Measurements from ENCODE around the gene RNASEH1. TPM values are rescaled to one million over a fixed set of nuclear protein-coding genes. Genes with fewer than 3 reads are reported as not detected.

Gene RNASEH1
- total and polyA plus RNA-seq, 2 of the 13 experiments (the other 11 are each of a cell fraction or from before 2014, with no cell fraction given), result 14.5 to 57.4 TPM

DNA sequence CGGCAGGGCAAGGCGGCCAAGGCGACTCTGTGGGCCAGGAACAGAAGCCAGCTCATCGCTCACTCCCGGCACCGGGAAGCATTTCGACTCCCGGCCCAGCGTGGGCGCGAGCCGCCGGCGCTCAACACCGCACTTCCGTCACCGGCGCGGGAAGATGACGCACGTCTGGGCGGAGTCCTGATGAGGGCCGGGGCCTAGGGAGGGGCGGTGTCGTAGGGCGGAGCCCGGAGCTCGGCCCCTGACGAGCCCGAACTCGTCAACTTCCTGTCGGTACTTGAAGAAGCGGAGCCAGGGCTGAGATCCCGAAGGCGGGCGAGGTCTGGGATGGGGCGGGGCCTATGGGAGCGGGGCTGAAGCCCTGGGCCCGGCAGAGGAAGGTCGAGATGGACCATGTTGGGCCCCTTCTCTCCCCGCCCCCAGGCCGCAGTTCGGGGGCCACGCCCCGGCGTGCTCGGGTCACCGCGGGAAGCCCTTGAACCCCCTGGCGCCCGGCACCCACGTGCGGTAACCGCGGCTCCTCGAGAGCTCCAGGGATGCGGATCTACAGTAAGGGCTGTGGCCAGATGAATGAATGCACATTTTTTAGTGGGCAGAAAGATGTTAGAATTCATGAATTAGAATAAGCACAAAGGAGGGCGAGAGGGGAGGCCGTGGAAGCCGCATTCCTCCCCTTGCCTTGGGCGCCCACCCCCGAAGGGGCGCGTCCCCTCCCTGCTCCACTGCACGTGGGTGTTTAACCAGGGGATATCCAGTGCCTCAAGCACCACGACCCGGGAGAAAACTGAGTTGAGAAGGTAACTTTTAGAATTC, at the start of gene RNASEH1 (continued):
- TF ChIP-seq, protein P1, sequence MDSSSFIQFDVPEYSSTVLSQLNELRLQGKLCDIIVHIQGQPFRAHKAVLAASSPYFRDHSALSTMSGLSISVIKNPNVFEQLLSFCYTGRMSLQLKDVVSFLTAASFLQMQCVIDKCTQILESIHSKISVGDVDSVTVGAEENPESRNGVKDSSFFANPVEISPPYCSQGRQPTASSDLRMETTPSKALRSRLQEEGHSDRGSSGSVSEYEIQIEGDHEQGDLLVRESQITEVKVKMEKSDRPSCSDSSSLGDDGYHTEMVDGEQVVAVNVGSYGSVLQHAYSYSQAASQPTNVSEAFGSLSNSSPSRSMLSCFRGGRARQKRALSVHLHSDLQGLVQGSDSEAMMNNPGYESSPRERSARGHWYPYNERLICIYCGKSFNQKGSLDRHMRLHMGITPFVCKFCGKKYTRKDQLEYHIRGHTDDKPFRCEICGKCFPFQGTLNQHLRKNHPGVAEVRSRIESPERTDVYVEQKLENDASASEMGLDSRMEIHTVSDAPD (CRISPR knock-in tag; IDR thresholded peaks at IDR 0.05), result peak; percentile 90
- TF ChIP-seq, protein P2, sequence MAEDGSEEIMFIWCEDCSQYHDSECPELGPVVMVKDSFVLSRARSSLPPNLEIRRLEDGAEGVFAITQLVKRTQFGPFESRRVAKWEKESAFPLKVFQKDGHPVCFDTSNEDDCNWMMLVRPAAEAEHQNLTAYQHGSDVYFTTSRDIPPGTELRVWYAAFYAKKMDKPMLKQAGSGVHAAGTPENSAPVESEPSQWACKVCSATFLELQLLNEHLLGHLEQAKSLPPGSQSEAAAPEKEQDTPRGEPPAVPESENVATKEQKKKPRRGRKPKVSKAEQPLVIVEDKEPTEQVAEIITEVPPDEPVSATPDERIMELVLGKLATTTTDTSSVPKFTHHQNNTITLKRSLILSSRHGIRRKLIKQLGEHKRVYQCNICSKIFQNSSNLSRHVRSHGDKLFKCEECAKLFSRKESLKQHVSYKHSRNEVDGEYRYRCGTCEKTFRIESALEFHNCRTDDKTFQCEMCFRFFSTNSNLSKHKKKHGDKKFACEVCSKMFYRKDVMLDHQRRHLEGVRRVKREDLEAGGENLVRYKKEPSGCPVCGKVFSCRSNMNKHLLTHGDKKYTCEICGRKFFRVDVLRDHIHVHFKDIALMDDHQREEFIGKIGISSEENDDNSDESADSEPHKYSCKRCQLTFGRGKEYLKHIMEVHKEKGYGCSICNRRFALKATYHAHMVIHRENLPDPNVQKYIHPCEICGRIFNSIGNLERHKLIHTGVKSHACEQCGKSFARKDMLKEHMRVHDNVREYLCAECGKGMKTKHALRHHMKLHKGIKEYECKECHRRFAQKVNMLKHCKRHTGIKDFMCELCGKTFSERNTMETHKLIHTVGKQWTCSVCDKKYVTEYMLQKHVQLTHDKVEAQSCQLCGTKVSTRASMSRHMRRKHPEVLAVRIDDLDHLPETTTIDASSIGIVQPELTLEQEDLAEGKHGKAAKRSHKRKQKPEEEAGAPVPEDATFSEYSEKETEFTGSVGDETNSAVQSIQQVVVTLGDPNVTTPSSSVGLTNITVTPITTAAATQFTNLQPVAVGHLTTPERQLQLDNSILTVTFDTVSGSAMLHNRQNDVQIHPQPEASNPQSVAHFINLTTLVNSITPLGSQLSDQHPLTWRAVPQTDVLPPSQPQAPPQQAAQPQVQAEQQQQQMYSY (CRISPR knock-in tag; IDR thresholded peaks at IDR 0.05), result 0 out of 2 replicates have a peak, but pooled peaks have one; percentile 17
- TF ChIP-seq GABPA (IDR thresholded peaks at IDR 0.05; ENCODE audit: low read depth, low read length) (peak; percentile 87), GABPA (CRISPR knock-in tag; IDR thresholded peaks at IDR 0.05; ENCODE audit: low read depth) (peak; percentile 94), PHF20 (CRISPR knock-in tag; IDR thresholded peaks at IDR 0.05) (peak; percentile 99), MEF2D (CRISPR knock-in tag; IDR thresholded peaks at IDR 0.05) (peak; percentile 98), STAG1 (CRISPR knock-in tag; IDR thresholded peaks at IDR 0.05) (no peak; the same call in none of the 2 replicates), ZNF564 (CRISPR knock-in tag; IDR thresholded peaks at IDR 0.05) (peak; percentile 73), ZFP62 (CRISPR knock-in tag; IDR thresholded peaks at IDR 0.05) (peak; percentile 76; the same call in 1 of the 2 replicates), FOXC1 (CRISPR knock-in tag; IDR thresholded peaks at IDR 0.05; ENCODE audit: borderline replicate concordance) (peak; percentile 94; the same call in 1 of the 2 replicates), ARNT (IDR thresholded peaks at IDR 0.05) (no peak), GLI4 (CRISPR knock-in tag; IDR thresholded peaks at IDR 0.05; ENCODE audit: borderline replicate concordance) (peak; percentile 56), ZFP36L2 (CRISPR knock-in tag; IDR thresholded peaks at IDR 0.05) (no peak)
- TF ChIP-seq, protein P3, sequence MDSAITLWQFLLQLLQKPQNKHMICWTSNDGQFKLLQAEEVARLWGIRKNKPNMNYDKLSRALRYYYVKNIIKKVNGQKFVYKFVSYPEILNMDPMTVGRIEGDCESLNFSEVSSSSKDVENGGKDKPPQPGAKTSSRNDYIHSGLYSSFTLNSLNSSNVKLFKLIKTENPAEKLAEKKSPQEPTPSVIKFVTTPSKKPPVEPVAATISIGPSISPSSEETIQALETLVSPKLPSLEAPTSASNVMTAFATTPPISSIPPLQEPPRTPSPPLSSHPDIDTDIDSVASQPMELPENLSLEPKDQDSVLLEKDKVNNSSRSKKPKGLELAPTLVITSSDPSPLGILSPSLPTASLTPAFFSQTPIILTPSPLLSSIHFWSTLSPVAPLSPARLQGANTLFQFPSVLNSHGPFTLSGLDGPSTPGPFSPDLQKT (CRISPR knock-in tag; IDR thresholded peaks at IDR 0.05; ENCODE audit: borderline replicate concordance), result peak; percentile 37; the same call in 1 of the 2 replicates
- TF ChIP-seq, protein P4, sequence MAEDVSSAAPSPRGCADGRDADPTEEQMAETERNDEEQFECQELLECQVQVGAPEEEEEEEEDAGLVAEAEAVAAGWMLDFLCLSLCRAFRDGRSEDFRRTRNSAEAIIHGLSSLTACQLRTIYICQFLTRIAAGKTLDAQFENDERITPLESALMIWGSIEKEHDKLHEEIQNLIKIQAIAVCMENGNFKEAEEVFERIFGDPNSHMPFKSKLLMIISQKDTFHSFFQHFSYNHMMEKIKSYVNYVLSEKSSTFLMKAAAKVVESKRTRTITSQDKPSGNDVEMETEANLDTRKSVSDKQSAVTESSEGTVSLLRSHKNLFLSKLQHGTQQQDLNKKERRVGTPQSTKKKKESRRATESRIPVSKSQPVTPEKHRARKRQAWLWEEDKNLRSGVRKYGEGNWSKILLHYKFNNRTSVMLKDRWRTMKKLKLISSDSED (CRISPR knock-in tag; IDR thresholded peaks at IDR 0.05), result peak; percentile 36; the same call in 1 of the 2 replicates
- TF ChIP-seq, protein P5, sequence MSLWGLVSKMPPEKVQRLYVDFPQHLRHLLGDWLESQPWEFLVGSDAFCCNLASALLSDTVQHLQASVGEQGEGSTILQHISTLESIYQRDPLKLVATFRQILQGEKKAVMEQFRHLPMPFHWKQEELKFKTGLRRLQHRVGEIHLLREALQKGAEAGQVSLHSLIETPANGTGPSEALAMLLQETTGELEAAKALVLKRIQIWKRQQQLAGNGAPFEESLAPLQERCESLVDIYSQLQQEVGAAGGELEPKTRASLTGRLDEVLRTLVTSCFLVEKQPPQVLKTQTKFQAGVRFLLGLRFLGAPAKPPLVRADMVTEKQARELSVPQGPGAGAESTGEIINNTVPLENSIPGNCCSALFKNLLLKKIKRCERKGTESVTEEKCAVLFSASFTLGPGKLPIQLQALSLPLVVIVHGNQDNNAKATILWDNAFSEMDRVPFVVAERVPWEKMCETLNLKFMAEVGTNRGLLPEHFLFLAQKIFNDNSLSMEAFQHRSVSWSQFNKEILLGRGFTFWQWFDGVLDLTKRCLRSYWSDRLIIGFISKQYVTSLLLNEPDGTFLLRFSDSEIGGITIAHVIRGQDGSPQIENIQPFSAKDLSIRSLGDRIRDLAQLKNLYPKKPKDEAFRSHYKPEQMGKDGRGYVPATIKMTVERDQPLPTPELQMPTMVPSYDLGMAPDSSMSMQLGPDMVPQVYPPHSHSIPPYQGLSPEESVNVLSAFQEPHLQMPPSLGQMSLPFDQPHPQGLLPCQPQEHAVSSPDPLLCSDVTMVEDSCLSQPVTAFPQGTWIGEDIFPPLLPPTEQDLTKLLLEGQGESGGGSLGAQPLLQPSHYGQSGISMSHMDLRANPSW (CRISPR knock-in tag; IDR thresholded peaks at IDR 0.05; ENCODE audit: borderline replicate concordance), result peak; percentile 99; the same call in 1 of the 2 replicates
- TF ChIP-seq, protein P6, sequence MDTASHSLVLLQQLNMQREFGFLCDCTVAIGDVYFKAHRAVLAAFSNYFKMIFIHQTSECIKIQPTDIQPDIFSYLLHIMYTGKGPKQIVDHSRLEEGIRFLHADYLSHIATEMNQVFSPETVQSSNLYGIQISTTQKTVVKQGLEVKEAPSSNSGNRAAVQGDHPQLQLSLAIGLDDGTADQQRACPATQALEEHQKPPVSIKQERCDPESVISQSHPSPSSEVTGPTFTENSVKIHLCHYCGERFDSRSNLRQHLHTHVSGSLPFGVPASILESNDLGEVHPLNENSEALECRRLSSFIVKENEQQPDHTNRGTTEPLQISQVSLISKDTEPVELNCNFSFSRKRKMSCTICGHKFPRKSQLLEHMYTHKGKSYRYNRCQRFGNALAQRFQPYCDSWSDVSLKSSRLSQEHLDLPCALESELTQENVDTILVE (CRISPR knock-in tag; IDR thresholded peaks at IDR 0.05), result peak; percentile 98

Data from HepG2 (cell line).